ENCODE measurements around the gene CENPP. TPM values are rescaled to one million over a fixed set of nuclear protein-coding genes. Genes with fewer than 3 reads are reported as not detected.

CENPP gene
- total RNA-seq, 1 experiment from 2014 or later: 14.3 TPM

- TF ChIP-seq STAT6 (CRISPR knock-in tag; conservative IDR thresholded peaks at IDR 0.05; ENCODE audit: low read depth) (no peak), HMGA2 (CRISPR knock-in tag; IDR thresholded peaks at IDR 0.05) (no peak), AFF4 (CRISPR knock-in tag; IDR thresholded peaks at IDR 0.05; ENCODE audit: borderline replicate concordance) (no peak), MLX (CRISPR knock-in tag; IDR thresholded peaks at IDR 0.05) (no peak), ZNF671 (CRISPR knock-in tag; IDR thresholded peaks at IDR 0.05) (no peak), RORB (CRISPR knock-in tag; IDR thresholded peaks at IDR 0.05) (no peak), USF1 (CRISPR knock-in tag; IDR thresholded peaks at IDR 0.05) (no peak), CREM (CRISPR knock-in tag; IDR thresholded peaks at IDR 0.05) (no peak), NR1H2 (CRISPR knock-in tag; IDR thresholded peaks at IDR 0.05) (no peak), SP1 (CRISPR knock-in tag; conservative IDR thresholded peaks at IDR 0.05) (no peak)
Observed at GRCh38 chr9:92514635-92515034, 188.9 kb downstream of the CENPP start (continued).

DNA sequence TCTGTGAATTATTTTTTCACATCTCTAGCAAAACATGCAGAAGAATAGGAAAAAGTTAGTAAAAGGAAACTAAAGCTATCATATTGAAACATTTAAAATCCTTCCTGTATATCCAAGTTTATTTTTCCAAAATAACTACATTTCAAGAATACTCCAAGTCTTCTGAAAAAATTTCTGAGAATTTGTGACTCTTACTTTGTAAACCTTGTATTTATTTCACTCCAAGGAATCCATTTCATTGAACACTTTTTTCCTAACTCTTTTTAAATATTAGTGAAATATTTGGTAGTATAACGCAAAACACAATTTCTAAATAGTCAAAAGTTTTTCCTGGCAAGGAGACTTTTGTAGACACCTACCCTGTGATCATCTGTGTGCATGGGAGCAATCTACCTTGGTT, 190.8 kb downstream of the CENPP start:
- no peak for TF ChIP-seq USF1 (CRISPR knock-in tag; IDR thresholded peaks at IDR 0.05)
- TF ChIP-seq ZNF532 (CRISPR knock-in tag; IDR thresholded peaks at IDR 0.05; ENCODE audit: borderline replicate concordance): no peak
- TF ChIP-seq HMGA2 (CRISPR knock-in tag; IDR thresholded peaks at IDR 0.05): no peak
- TF ChIP-seq, protein P1, sequence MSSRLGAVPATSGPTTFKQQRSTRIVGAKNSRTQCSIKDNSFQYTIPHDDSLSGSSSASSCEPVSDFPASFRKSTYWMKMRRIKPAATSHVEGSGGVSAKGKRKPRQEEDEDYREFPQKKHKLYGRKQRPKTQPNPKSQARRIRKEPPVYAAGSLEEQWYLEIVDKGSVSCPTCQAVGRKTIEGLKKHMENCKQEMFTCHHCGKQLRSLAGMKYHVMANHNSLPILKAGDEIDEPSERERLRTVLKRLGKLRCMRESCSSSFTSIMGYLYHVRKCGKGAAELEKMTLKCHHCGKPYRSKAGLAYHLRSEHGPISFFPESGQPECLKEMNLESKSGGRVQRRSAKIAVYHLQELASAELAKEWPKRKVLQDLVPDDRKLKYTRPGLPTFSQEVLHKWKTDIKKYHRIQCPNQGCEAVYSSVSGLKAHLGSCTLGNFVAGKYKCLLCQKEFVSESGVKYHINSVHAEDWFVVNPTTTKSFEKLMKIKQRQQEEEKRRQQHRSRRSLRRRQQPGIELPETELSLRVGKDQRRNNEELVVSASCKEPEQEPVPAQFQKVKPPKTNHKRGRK (CRISPR knock-in tag; IDR thresholded peaks at IDR 0.05; ENCODE audit: borderline replicate concordance): no peak
- ChIA-PET CTCF (no interaction called here), POLR2A (no interaction called here)
- peaks cover 12% of the 10 kb centered on the region for H3K9me3 Mint-ChIP-seq
- H3K4me1 Mint-ChIP-seq: peaks cover 15% of the 10 kb centered on the region
- H3K27ac Mint-ChIP-seq: no peak overlapping the region
- ATAC-seq (no peak), DNase-seq (ENCODE audit: low spot score) (no peak)
- no peaks in the 10 kb centered on the region for H3K36me3 Mint-ChIP-seq
- H3K27me3 Mint-ChIP-seq (ENCODE audit: low read depth): no peaks in the 10 kb centered on the region
- H3K4me3 Mint-ChIP-seq: no peak overlapping the region
